SKM-1 treated with dmso at 0.1 percent for 144 hours (cell line): ENCODE results near the gene MLXIP.

Source experiments
- DNase-seq: peaks from one replicate; lab custom pipeline; 2025; ENCODE audit not compliant: unreplicated experiment; lab: John Stamatoyannopoulos, UW

MLXIP gene

DNA sequence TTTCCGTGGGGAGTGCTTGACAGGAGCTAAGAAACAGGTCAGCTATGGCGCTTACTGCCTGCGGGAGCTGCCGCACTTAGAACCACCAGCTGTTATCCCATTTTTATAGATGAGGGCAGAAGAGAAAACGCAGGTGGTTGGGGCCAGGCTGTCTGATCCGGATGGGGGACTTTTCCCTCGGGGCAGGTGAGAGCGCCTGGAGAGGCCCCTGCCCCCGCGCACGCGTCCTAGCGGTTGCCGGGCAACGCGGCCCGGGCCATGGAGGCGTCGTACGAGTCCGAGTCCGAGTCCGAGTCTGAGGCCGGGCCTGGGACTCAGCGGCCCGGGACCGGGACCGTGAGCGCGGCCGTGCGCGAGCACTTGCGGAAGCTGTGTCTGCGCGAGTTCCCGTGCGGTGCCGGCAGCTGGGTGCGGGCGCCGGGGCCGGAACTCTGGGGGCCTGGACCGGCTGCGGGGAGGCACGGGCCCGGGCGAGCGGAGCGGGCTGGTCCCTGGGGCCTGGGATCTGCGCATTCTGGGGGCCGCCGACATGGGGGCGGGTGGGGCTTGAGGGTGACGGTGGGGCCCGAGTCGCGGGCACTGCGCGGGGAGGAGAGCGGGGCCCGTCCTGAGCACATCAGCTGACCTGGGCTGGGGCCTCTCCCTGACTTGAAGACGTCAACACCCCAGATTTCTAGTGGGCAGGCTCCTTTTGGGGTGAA is 104.5 kb downstream of the MLXIP start, which contains the start of gene LRRC43:
LRRC43 (plus strand) TSS at position 237 of the 701 bp plus-strand sequence; CDS start at position 259, 22 bp downstream.
- DNase-seq, result no peak

DNA sequence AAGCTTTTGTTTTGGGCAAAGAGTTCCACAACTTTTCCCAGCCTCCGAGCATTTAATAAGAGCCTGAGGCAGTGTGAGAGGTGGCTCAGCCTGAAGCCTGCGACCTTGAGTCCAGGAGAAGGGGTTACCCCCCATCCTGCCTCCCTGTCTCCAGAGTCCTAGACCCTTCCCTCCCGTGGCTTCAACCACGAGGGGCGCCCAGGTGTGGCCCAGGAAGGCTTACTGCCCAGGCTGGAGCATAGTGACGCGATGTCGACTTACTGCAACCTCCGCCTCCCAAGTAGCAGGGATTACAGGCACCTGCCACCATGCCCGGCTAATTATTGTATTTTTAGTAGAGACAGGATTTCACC is 105.0 kb downstream of the MLXIP start:
- DNase-seq, result no peak

DNA sequence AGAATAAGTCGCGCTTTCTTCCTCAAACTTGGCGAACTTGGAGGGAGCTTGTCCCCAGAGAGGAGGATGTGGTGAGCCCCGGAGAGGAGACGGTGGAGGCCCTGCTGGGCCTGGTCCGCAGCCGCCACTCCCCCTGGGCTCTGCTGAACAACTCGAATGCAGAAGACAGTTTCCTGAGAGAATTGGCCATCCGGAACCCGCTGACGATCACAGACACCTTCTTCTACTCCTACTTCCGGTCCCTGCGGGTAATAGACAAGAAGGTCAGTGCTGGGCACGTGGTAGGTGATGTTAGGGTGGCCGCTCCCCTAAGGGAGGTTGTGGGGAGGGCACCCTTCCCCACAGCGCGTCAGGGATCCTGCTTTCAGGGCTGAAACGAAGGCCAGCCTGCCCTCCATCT is 106.0 kb downstream of the MLXIP start:
- no peak for DNase-seq

DNA sequence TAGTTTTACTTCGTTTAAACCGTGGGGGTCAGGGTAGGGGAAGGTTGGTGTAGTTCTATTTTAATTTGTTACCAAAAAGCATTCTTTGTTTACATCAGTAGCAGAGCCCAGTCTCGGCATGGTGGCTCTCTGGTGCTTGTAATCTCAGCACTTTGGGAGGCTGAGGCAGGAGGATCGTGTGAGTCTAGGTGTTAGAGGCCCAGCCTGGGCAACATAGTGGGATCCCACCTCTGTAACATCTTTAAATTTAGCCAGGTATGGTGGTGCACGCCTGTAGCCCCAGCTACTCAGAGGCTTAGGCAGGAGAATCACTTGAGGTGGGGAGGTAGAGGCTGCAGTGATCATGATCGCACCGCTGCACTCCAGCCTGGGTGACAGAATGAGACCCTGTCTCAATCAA is 106.5 kb downstream of the MLXIP start:
- no peak for DNase-seq

DNA sequence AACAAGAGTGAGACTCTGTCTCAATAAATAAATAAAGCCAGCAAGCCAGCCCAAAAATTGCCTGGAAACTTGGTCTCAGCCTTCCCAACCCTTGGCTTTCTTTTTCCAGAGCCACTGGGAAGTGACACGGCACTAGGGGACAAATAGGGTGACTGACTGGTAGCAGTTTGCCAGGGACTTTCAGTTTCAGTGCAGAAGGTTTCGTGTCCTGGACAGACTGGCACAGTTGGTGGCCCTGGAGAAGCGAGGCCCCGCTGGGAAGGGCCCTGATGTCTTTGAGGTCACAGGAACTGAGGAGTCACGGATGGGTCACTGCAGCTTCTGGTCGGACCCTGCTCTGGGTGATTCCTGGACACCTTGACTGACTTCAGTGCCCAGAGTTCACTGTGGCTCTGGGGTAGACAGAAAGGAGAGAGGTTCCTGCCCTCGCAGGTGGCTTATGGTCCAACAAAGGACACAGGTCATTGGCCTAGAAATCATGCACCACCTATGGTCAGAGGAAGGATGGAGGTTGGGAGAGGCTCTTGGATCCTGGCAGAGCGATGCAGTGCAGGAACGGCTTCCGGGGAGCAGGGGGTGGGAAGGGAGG is 107.0 kb downstream of the MLXIP start:
- no peak for DNase-seq

DNA sequence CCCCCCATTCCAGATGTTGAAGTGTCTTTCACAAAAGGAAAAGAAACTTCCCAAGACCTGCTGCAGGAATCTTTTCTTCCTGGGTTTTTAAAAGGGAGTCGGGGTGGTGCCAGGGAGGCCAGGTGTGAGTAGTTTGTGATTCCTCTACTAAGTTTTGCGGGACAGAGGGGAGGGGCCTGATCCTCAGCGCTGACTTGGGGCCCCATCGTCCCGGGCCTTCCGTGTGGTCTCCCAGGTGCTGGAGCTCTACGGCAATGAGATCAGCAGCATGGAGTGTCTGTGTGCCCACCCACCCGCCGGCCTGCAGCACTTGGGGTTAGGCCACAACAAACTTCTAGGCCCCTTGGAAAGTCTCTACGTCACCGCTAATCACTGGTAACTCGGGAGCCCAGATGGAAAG is 108.9 kb downstream of the MLXIP start:
- DNase-seq, result no peak

DNA sequence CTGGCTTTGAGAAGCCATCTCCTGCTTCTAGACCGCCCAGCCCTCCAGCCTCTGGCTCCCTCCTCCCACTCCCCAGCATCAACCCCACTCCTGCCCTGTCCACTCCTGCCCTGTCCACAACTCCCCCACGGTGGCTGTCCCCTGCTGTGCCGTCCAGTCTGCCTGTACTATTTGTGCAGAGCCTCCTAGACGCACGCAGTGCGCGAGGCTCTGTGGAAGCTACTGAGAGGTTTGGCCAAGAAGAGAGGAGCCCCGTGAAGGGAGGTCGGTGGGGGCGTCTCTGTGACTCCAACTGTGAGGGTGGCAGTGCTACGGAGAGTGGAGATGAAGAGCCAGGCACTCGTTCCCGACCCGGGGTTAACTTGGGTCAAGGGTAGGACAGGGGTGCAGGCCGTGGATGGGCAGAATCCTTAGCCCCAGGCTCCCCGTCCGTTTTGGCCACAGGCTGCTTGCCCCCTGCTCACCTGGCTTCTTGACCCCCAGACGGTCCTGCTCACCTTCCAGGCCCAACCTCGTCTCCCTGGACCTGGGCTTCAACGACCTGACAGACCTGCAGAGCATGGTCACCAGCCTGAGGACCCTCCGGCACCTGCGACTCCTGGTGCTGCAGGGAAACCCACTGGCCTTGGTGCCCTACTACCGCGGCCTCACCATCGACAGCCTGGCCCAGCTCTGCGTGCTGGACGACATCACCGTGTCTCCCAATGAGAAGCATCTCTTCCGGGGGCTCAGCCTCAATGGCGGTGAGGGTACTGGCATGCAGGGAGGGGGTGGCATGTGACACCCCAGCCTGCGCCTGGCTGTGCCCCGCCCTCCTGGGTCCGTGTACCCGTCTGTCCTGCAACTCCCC is 111.3 kb downstream of the MLXIP start:
- no peak for DNase-seq

DNA sequence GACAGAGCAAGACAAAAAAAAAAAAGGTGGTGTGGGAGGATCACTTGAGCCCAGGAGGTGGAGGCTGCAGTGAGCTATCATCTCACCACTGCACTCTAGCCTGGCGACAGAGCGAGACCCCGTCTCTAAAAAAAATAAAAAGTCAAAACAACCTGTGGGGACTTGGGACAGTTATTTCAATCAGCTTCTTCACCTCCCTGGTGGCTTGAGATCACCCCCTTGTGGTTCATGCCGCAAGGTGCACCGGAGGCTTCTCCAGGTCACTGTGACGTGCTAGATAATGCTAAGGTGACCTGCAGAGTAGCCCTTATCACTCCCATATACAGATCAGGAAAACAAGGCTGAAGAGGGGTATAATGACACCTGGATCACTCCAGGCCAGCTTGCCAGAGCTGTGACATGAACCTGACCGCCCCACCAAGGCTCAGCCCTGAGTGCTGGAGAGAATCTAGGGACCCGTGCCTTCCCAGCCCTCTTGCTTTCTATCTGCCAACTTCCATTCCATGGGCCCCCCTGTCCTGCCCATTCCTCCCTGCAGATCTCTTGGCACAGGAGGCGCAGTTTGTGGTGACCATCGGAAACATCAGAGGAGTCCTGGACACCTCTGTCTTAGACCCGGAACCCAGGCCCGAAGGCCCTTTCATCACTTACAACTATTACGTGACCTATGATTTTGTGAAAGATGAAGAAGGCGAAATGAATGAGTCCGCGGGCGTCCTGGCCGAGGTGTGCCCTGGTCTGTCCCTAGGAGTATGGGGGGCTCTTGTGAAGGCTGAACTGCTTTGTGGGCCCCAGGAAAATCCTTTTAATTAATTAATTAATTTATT is 112.5 kb downstream of the MLXIP start:
- peak; percentile 1 for DNase-seq

DNA sequence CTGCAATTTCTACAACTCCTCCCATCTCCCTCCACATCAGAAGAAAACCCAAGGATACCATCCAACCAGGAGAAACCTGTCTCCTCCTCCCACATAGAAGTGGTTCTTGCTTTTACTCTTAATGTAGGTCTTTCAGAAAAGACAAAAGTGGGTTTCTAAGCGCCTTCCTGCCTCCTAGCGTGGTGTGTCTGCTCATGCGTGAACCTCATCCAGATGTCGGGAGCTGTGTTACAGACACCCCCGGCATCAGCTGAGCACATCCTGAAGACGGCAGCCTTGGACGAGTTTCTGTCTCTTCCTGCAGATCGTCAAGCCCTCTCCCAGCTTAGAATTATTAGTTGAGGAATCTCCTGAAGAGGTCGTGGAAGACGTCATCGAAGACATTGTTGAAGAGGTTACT is 113.9 kb downstream of the MLXIP start:
- DNase-seq, result no peak

DNA sequence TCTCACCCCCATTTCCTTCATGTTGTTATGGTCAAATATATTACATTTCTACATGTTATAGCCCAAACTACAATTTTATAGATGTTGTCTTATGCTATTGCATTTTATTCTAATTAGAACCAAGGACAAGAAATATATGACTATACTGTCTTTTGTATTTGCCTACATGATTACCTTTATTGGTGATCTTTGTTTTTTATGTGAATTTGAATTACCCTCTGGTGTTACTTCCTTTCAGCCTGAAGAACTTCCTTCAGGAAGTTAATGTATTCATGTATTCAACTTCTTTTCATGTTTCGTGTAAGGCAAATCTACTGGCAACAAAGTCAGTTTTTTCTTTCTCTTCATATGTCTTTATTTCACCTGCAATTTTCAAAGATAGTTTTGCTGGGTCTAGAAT is 116.2 kb downstream of the MLXIP start:
- no peak for DNase-seq

DNA sequence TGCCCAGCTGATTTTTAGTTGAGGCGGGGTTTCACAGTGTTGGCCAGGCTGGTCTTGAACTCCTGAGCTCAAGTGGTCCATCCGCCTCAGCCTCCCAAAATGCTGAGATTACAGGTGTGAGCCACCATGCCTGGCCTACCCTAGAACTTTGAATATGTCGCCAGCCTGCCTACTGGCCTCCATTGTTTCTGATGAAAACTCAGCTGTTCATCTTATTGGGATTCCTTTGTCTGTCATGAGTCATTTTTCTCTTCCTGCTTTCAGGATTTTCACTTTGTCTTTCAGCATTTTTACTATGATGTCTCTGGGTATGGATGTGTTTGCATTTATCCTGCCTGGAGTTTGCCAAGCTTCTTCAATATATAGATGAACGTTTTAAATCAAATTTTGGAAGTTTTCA is 116.8 kb downstream of the MLXIP start:
- DNase-seq, result no peak
